HG03469 (cell line): ENCODE measurements around the gene GBP3.
"Not testable (repeated sequence)": the region's sequence is repeated elsewhere in the genome, so short reads cannot be mapped to it uniquely, and the experiment has no call there.

ENCODE experiments used
- ATAC-seq: cut with Tn5 transposase; IDR thresholded peaks from one replicate; pipeline ENCODE4 v1.9.1; 2021; ENCODE audit warnings: mild to moderate bottlenecking, moderate library complexity, moderate number of reproducible peaks; ENCODE audit not compliant: unreplicated experiment

The GBP3 gene

DNA sequence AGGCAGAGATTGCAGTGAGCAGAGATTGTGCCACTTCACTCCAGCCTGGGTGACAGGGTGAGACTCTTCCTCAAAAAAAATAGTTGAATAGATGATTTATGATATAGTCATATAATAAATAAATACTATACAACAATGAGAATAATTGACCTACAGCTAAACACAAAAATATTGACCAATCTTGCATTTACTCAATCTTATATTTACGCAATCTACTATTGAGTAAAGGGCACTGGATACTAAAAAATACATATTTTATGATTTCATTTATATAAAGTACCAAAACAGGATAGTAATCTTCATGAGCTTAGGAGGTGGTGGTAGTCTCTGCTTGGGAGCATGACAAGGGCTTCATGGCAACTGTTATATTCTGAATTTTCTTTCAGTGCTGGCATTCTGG, 19.1 kb upstream of the GBP3 start:
- no peak for ATAC-seq

DNA sequence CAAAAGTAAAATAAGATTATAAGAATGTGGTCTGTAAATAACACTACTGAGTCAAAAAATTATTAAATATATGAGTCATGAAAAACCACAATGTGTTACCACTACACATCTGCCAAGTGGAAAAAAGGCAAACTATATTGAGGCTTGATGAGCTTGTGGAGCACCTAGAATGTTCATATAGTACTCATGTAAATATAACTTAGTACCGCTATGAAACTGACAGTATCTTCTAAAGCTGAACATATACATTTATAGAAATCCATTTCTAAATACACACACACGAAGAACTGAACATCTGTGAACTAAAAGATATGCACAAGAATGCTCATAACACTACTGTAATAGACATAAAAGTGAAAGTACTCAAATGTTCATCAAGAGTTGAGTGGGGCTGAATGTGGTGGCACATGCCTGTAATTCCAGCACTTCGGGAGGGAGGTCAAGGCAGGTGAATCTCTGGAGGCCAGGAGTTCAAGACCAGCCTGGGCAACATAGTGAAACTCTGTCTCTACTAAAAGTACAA, 18.5 kb upstream of the GBP3 start:
- peak; percentile 98 for ATAC-seq

GRCh38 chr1:89040315-89040626, 17.6 kb upstream of the GBP3 start:
- no peak for ATAC-seq

DNA sequence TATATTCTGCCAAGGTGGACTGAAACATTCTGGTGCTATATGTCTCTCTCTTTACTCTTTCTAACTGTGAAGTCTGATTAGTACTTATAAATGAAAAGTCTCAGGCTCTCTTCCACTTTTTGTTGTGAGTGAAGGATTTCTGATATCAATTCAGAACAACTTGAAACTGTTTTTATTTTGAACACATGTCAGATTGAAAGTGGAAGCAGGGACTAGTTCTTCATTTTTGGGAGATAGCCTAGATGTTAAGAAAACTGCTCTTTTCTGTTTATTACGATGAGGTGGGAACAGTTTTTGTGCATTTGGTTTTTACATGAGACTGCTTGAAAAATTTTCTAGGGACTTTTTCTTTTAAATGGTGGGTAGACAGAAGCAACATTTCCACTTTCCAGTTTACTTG, 14.5 kb upstream of the GBP3 start:
- ATAC-seq, result no peak

DNA sequence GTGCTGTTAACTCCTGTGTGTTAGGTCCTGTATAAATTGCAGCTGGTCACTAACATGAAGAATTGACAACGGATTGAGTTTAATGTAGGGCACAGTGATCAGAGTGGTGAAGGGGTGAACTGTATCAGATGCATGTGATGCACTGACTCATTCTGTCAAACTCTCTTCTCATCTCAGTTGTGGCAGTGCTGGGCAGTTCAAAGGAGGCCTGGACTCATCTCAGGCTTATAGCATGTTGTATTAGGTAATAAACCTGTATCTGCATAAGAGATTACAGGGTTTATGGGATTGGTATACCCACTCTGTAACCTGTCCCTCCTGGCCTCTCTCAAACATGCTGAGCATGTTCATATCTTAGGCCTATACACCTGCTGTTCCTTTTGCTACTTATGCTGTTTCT, 12.4 kb upstream of the GBP3 start:
- ATAC-seq, result no peak

GRCh38 chr1:89034004-89034403, 11.3 kb upstream of the GBP3 start:
- not testable (repeated sequence) for ATAC-seq

GRCh38 chr1:89029051-89029450, 6.4 kb upstream of the GBP3 start:
- ATAC-seq, result not testable (repeated sequence)

DNA sequence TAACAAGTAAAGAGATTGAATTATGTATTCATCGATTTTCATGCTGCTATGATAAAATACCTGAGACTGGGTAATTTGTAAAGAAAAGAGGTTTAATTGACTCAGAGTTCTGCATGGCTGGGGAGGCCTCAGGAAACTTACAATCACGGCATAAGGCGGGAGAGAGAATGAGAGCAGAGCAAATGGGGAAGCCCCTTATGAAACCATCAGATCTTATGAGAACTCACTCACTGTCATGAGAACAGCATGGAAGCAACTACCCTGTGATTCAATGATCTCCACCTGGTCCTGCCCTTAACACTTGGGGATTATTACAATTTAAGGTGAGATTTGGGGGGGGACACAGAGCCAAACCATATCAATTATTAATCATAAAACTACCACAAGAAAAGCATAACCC, 3.3 kb upstream of the GBP3 start:
- ATAC-seq, result no peak

DNA sequence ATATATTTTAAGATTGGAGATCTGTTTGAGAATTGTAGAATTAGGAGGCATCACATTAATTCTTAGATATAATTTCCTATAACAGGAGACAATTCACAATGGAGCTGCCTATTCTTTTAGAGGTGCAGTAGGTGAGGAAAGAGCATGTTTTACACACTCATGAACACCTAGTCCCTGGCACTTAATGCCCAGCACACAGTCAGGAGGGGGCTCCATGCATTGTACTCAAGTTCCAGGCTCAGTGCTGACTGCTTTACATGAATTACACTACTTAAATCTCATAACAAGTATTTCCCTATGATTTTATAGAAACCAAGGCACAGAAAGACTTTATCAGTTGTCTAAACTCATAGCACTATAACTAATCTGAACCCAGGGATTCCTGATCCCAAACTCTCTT, 360 bp upstream of the GBP3 start:
- no peak for ATAC-seq

DNA sequence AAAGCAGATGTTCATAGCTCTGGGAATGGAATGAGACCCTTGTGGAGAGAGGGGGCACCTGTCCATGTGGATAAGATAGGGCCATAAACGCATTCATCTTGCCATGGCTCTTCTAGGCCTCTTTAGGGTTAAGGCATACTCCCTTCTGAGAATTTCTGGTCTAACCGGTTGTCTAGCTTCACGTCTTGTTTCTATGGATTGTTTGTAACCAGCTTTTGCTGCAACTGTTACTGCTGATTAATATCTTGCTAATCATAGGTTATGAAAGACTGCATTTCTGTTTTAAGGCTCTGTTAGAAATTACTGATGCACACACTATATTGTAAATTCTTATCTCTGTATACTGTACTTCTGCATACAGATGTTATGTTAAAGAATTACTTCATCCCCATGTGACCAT, 4.3 kb downstream of the GBP3 start:
- ATAC-seq, result not testable (repeated sequence)

- no peak for ATAC-seq
These were observed 14.2 kb downstream of the GBP3 start for GRCh38 chr1:89008511-89008910.

DNA sequence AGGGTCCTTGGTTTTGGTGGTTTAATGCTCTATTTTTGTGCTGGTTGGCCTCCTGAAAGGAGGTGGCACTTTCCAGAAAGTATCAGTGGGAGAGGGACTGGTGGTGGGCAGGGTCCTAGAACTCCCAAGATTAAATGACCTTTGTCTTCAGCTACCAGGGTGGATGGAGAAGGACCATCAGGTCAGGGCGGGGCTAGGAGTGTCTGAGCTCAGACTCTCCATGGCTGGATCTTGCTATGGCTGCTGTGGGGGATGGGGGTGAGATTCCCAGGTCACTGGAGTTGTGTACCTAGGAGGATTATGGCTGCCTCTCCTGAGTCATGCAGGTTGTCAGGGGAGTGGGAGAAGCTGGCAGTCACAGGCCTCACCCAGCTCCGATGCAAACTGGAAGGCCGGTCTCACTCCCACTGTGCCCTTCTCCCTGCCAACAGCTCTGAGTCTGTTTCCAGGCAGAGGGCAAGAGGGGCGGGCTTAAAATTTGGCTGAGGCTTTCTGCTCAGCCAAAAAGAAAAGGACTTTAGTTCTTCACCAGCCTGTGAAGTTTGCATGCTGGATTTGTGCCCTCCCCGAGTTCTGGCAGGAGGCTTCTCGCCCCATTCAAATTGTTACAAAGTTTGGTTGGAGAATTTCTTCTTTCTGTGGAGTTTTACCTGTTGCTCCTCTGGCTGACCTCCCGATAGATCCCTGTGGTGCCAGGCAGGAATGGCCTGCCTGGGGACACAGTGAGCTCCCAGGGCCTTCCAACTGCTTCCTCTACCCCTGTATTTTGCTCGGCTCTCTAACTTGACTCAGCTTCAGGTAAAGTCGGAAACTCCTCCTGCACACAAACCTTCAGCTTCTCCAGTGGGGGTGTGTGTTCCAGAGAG, 17.1 kb downstream of the GBP3 start:
- ATAC-seq, result no peak

GRCh38 chr1:89002176-89002575, 20.5 kb downstream of the GBP3 start:
- not testable (repeated sequence) for ATAC-seq

DNA sequence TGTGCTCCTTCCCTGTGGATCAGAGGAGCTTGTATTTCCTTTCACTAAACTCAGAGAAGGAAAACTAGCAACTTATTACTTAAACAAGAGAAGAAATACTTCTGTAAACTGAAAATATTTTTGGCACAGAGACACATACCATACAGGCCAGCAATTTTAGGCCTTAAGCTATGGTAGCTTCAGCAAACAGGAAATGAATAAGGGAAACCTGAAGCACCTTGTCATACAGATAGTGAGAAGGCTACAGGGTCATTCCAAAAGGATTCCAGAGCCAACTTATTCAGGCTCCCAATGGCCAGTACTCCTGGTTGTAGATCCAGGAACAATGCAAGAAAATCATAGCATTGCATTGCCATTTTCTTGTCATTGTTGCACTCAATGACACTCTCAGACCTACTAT, 21.2 kb downstream of the GBP3 start:
- ATAC-seq, result no peak

- ATAC-seq, result peak; percentile 86
These were observed 23.9 kb downstream of the GBP3 start for GRCh38 chr1:88998716-88999115.

DNA sequence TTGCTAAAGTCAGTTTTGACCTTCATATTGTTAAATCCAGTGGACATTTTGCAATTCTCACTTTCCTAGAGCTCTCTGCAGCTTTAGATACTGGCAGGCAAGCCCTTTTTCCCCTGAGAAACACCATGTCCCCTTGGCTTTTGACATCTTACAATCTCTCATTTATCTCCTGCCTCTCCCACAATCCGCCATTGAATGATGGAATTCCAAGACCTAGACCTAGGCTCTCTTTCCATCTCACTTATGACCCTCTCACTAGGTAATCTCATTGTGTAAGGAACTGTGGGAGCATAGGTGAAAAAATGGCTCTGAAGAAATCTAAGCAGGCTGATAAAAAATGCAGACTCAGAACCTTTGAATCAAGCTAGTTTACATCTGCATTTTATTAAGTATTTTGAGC, 32.2 kb downstream of the GBP3 start:
- ATAC-seq, result no peak

GRCh38 chr1:88985692-88986091, 37.0 kb downstream of the GBP3 start:
- ATAC-seq, result no peak

DNA sequence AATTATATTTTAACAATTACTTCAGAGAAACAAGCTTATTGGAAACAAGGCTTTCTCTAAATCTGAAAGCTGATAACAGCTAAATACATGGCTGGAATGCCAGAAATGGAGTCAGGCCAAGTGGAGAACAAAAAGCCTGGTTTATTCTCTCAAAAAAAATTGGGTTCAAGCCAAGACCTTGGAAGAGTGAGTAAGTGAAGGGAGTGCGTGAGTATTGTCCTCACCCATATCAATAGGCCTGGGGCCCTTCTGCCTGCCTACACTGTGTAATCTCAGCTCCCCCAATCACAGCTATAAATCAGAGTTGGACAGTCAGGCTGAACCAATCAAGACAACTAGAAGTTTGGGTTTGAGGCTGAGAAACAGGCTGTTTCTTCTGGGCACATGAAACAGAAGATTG, 37.6 kb downstream of the GBP3 start:
- ATAC-seq, result no peak

DNA sequence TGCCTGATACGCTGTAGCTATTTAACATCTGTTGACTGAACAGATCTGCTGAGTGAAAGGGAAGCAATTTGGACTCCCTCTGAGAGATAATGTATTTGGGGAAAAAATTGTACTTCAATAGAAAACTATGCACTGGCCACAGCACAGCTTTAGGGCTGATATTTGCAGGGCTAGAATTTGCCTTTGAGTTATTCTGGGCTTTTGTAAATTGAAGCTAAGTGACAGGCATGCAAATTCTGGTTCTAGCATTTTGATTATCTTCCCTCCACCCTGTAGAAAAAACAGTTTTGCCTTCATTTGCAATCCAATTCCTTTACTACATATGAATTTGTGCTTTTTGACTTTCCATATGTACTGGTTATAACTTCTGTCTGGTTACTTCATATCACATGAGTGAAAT, 38.1 kb downstream of the GBP3 start:
- ATAC-seq, result no peak

DNA sequence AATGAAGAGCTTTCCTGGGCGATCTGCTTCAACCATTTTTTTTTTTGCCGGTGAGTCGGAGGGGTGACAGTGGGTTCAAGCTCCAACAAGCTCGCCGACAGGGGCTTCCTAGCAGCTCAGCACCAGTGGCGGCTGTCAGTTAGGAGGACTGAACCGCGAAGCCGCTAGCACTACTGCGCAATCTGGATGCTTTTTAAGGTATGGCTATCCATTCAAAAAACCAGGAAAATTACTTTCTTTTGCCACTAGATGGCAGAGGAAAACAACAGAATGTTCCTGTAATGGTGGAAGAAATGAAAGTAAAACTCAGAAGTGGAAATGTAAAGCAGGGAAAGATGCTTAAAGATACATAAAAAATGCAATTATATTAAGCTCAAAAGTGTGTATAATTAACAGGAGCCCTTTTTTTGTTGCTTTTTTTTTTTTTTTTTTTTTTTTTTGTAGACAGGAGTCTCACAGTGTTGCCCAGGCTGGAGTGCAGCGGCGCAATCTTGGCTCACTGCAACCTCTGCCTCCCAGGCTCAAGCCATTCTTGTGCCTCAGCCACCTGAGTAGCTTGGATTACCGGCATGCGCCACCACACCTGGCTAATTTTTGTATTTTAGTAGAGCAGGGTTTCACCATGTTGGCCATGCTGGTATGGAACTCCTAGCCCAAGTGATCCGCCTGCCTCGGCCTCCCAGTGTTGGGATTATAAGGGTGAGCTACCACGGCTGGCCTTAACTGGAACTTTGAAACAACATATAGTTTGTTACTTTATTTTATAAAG, 38.7 kb downstream of the GBP3 start:
- ATAC-seq, result no peak

- no peak for ATAC-seq
These were observed 40.6 kb downstream of the GBP3 start for GRCh38 chr1:88982055-88982454.

DNA sequence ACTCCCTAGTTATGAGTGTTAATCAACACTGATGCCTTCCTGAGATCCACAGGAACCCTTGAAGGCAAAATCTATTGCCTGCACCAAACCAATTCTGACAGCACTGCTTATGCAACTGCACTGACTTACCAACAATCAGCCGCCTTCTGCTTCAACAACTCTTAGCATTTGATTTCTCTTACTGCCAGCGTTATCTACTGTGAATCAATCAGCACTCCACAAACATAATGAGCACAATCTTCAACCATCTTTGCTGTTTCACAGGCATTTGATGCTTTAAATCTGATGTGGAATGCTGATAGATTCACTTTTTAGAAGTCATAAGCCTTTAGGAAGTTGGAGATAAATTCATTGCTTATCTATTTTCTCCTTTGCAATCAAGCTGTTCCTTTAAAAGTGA, 41.2 kb downstream of the GBP3 start:
- not testable (repeated sequence) for ATAC-seq
